HG03558 (cell line): ENCODE measurements around the gene HLCS.

Experiments
- ATAC-seq: cut with Tn5 transposase; IDR thresholded peaks from one replicate; pipeline ENCODE4 v1.9.1; 2021; ENCODE audit warnings: moderate number of reproducible peaks; ENCODE audit not compliant: unreplicated experiment; ENCODE audit errors: extremely low read depth

The HLCS gene

DNA sequence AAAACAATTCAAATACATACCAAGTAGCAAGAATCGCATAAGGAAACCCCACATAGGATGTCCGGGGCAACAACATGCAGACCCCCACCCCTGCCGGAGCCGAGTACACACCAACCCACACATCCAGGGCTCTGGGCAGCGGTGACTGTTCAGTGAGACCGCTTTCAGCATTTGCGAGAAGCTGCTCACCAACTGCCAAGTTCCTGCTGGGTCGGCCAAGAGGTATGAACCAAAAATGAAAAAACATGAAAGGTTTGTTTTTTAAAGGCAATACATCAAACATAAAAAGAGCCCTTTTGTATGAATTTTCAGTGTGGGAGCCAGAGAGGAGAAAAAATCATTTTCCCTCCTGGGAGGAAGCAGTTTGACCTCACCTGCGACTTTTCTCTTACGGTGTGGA lies 175.3 kb downstream of the HLCS start:
- ATAC-seq, result no peak

DNA sequence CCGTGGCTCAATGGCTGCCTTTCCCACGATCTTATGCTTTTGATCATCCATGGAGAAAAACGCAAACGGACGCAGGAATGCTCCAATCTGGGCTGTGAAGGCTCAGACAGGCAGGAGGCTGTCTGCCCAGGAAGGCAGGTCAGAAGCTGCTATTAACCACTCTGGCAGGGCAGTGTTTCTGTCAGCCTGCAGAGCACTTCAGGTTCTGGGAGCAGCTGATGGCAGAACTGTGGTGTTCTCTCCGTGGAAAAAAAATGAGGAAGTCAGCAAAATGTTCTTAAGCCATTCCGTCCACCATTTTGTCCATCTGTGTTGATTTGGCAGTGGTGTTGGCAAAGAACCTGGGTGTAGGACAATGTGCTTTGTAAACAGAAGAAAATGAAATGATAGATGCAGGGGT lies 175.9 kb downstream of the HLCS start:
- ATAC-seq, result no peak

DNA sequence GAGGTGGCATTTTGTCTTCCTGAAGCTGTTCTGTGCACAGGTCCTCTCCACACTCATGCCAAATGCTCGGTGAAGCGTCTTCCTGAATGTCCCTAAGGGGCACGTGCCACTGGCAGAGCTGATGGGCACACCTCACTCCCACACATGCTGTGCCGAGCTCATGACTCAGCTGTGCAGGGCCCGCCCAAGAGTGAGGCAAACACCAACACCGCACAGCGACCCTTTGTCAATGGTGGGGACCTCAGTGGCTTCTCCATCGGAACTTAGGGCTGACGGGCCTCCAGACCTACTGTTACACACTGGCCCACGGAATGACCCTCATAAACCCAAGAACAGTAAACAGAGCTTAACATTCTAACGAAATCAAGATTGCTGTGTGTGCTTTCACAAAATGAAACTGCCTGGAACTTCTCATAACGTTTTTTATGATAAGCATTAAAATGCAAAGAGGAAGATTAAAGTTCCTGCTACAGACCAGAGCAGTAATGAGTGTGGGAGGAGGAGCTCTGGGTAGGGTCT lies 178.3 kb downstream of the HLCS start:
- ATAC-seq, result no peak

DNA sequence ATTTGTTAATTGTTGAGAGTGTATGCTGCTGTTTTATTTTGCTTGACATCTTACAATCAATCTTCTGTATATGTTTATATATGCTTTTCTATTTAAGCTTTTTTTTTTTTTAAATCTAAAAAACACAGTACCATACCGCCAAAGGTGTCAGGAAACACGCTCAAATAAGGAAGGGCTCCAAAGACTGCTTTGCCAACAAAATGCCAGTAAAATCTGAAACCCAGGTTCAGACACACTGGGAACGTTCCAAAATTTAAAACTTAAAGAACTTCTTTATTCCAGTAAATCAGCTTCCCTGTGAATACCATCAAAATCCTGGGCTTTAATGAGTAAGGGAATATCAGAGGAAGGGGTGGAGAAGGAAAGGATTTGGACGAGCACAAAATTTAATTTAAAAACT lies 180.3 kb downstream of the HLCS start:
- no peak for ATAC-seq

DNA sequence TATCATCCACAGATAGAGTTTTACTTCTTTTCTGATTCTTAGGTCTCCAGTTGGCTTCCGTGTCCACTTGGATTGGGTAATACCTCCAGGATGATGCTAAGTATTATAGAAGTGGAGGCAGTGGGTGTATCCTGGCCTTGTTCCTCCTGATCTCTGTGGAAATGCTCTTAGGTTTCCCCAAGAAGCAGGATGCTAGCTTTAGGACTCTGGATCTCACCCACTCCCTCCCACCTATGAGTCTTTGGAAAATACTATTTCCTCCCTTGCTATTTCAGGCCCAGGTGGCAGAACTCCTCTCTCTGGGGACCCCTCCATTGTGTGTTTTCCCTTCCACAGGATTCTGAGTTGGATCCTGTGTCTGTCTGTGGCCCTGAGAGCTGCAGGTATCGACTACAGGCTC lies 180.9 kb downstream of the HLCS start:
- ATAC-seq, result no peak

DNA sequence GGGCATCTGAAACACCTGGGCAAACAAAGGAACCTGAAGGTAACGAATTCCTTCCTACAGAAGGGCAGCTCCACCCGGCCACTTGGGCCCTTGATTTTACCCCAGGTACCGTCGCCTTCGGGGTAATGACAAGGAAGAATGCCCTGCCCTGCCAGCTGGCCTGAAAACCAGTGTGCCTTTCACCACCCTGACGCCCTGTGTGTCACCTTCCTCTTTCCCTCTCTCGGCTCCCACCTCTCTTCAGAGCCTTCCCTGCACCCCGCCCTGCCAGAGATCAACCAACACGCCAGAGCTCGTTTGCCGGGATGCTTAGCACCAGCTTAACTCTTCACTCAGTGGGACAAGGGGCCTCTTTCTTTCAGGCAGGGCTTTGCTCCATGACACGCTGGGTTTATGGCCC lies 181.5 kb downstream of the HLCS start:
- ATAC-seq, result no peak

DNA sequence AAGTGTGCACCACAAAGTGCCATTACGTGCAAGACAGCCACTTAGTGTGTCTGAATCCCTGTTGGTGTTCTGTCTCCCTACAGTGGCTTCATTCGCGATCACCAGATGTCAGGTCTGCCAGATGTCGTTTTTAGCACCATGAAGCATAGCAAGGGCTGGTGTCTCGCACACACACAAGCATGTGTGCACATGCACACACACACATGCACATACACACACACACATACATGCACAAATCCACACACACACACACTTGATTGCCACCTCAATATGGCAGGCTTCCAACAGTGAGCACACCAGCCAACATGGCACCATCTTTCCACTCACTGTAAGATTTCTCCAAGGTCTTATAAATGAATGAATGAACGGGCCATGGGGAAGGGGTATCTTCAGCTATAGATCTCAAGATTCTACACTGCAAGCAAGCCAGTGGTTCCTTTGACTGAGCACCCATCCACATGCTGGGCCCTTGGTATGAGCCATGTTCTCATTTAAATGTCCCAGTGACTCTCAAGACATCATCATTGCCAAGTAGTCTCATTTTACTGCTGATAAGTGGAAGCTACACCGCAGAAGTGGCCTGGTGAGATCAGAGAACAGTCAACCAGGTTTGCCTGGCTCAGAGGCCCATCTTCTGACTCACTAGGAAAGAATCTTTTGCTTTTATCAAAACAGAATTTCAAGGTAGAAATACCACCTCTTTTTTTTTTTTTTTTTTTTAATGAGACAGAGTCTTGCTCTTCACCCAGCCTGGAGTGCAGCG lies 182.7 kb downstream of the HLCS start:
- no peak for ATAC-seq

DNA sequence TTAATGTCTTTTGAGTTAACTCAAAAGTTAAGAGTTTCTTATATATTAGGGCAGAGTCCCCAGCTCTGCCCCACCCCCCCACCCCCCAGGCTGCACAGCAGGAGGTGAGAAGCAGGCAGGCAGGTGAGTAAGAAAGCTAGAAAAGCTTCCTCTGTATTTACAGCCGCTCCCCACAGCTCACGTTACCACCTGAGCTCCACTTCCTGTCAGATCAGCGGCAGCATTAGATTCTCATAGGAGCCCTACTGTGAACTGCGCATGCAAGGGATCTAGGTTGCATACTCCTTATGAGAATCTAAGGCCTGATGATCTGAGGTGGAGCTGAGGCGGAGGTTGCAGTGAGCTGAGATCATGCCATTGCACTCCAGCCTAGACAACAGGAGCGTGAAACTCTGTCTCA lies 185.6 kb downstream of the HLCS start:
- no peak for ATAC-seq

DNA sequence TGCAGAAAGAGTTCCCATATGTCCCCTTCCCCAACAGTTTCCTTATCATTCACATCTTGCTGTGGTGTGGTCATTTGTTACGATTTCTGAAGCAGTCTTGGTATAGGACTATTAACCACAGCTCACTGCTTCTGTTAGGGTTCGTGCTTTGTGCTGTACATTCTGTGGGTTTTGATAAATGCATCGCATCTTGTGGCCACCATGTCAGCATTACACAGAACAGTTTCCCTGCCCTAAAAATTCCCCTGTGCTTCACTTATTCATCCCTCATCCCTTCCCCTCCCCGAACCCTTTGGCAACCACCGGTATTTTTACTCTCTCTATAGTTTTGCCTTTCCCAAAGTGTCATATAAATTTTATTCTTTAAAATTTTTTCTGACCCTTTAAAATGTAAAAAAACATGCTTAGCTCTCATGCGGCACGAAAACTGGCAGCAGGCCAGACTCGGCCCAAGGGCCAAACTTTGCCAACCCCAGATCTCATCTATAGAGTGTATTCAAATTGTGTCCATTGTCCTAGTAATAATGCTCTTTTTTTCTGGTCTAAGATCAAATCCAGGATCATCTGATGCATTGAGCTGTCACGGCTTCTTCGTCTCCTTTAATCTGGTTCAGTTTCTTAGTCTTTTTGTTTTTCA lies 189.4 kb downstream of the HLCS start:
- no peak for ATAC-seq

DNA sequence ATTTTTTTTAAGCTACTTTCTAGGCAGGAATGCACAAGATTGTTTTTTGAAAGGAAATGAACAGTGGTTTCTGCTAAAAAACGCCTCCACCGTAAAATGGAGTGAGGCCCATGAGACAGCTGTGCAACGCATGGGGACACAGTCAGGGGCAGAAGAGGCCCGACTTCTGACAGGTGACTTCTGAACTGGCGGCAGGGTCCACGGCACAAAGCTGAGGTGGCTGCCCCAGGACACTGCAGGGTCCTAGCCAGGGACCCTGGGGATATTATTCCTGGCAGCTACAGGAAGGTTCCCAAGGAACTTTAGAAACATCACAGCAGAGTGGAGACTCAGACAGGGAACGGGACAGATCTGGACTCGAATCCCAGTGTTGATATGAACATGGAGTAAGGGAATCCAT lies 192.5 kb downstream of the HLCS start:
- no peak for ATAC-seq

DNA sequence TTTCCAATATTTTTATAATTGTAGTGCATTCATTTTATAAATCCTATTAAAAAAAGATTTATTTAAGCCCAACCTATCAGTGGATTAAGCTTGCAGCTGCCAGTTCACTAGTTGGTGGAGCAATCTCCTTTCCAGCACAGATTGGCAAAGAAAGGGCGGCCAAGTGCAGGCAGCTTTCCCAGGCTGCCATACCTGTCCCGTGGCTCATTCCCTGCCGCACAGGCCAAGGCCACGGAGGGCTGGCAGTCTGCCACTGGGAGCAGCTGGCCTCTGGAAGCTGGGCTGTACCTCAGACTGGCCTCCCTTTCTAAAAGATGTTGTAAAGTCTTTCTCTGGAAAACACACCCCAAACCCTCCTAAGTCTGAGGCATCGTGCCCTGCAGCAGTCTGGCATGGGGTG lies 193.4 kb downstream of the HLCS start:
- no peak for ATAC-seq

DNA sequence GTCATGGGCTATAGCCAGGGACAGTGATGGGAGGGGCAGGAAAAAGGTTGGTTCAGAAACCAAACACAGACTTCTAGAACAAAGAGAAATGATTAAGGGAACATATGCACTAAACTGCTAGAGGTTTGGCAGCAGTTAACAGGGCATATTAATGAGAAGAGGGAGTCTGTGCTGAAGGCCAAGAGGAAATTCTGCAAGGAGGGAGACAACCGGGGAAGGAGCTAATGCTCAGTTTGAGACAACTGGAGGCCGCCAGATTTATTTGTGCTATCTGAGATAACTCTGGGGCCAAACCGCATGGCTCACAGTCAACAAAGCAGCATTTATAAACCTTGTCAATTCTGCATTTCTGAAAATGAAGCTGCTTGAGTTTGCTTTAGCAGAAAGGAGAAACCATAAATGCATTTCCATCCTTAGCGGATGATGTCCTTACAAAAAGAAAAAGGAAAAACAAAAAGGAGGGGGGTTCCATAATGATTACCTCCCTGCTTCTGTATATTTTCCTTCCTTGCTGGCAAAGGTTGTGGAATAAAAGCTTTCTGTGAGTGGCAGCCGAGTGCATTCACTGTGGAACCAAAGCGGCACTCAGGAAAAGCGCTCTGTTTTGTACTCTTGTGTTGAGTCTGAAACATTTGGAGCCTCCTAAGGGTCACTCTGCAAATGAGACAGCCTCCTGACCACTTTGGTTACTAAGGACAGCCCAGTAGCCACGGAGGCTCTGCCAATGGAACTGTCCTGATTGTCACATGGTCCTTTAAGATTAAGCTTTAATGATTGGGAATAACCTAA lies 197.2 kb downstream of the HLCS start:
- ATAC-seq, result no peak

DNA sequence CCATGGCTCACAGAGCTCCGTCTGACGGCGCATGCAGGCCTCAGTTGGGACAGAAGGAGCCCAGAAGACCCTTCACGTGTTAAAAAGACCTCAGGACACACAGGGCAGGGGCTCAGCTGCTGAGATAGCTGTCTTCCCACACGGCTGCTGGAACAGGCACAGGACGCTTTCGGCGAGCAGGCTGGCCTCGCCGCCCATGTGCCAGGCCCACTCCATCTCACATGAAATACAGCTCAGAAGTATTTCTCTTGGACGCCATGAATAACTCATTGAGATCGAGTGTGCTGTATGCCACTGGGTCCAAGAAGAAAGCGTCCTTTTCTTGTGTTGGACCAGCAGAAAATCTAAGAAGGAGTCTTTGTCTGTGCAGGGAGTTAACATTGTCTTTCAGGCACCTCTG lies 198.0 kb downstream of the HLCS start:
- no peak for ATAC-seq

DNA sequence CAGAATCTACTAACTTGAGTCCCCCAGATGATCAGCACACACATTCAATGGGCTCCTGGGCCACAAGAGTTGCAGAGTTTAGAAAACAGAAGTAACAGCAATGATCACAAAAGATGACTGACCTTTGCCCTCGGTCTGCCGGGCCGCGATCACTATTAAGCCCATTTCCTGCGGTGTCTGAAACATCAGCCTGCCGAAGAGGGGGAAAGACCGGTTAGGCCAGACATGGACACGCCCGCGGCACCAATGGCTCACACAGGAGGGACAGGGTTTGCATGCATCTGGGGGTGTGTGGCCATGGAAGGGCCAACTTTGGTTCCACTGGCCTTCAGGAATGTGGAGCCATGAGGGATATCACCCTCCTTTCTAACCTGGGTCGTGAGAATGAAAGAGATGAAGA lies 199.4 kb downstream of the HLCS start:
- no peak for ATAC-seq

DNA sequence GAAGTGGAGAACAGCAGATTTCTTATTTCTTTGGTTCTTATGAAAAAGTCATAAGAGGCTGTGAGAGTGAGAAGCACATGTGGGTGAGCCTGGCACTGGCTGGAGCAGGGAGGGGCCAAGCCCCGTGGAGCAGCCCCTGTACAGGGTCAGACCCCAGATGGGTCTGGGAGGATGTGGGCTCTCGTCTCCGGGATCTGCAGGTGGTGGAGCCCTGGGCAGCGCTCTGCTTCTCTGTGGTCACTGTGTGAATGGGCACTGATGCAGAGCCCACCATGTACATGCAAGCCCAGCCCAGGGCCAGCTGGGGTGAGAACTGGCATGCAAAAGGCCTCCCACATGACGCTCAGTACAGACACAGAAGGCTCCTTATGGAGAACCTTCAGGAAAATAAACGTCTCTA lies 200.0 kb downstream of the HLCS start:
- no peak for ATAC-seq

DNA sequence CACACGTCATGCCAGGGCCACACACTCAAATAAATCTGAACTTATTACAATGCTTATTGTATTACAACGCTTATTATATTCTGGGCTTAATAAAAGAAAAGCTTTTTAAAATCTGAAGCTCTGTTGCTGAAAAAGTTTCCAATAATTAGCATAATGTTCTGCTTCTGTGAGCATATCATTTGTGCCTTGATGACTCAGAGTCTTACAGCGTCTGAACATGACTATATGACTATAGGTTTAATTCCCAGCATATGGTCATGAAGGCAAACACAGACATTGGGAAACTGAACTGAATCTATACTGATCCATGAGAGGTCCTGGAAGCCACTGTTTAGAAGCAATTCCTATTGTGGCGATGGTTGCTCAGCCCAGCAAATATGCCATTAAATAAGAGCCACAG lies 201.2 kb downstream of the HLCS start:
- ATAC-seq, result no peak

DNA sequence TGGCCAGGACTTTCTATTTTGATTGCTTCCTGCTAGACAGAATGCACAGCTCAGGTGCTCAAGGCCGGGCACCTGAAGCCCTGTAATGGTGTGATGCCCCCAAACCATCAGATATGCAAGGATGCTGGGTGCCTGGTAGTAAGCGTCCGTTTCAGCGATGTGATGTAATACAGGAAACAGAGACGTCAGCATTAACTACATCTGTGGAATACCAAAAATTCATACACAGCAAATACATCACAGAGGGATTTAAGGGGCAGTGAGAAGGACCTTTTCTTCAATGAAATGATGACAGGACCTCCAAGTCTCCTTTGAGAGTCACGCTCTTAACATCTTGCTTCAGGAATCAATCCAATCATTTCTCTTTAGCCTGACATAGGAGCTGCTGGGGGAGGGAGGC lies 203.2 kb downstream of the HLCS start:
- no peak for ATAC-seq

DNA sequence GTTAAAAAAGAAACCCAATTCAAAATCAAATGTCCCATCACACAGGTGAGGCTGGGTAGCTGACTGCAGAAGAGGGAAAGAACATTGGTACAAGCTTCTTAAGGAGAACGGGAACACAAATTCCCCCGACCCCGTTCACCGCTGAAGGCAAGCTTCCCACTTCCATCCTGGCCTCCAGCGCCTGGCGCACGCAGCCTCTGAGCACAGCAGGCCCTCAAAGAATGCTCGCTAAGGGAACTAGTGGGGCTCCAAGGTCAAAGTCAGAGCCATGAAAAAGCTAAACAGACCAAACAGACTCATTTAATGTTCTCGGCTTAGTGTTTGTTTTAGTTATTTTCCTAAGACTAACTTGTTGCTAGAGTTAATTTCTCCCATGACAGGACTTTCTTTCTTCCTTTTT lies 203.8 kb downstream of the HLCS start:
- no peak for ATAC-seq

DNA sequence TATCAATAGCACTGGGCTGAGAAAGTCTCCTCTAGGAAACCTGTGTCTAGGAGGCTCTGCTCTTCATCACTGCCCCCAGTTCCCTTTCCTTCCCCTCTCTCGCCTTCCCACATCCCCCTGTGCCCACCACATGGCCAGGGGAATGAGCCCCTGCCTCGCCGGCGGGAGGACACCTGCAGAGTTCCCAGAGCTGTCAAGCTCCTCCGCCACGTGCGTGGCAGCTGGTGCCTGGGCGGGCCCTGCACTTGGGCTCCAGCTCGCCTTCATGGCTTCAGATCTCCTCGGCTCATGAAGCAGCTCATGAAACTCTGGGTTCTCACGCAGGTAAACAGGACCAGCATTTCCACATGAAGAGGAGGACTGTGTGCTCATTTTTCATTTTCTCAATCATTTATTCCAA lies 204.8 kb downstream of the HLCS start:
- no peak for ATAC-seq

DNA sequence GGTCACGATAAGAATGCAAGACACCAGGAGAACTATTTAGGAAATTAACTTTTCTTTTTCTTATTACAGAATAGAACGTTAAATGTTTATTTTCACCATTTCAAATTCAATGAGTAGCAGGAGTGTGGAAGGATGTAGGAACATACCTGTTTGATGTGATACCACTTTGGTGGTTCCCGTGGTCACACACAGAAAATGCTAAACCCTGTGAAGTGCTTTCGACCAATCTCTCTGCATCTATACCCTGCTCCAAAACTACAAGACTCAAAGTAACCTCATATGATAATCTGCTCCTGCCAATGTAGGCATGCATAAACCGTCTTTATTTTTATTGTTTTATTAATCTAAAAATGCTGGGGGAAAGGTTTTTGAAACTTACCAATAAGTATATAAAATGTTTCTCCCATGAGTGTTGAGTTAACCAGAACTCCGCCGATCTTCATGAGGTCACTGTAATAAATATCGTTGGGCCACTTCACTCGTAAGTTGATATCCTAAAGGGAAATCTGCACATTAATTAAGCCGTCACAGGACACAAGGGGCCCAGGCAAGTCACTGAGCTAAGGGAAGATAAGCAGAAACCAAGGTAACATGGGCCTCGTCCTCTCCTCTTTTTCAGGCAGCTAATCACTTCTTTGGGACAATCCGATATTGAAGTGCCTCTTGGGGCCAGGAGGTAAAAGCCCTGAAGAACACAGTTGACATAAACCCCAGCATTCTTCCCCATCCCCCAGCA lies 207.0 kb downstream of the HLCS start:
- no peak for ATAC-seq

DNA sequence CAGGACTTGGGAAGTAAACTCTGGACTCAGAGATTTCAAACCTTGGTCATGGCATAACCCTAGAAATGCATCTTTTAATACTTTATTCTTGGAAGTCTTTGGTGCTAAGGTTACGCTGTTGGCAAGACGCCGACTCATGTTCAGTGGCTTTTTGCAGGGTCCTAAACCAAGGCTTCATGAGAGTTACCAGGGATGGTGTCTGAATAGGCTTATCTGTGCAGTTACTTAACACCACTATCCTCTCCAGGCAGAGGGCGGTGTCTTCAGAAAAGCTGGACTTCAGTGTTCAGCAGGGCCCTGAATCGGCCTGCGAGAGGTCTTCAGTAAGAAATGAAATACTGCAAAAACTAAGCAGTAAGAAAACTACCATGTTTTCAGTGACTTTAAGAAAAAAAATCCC lies 209.3 kb downstream of the HLCS start:
- ATAC-seq, result no peak
